ENCODE results near the gene IL20. TPM values are rescaled to one million over a fixed set of nuclear protein-coding genes. Genes with fewer than 3 reads are reported as not detected.

The IL20 gene
- polyA plus RNA-seq, 1 donor from 2014 or later = not detected

DNA sequence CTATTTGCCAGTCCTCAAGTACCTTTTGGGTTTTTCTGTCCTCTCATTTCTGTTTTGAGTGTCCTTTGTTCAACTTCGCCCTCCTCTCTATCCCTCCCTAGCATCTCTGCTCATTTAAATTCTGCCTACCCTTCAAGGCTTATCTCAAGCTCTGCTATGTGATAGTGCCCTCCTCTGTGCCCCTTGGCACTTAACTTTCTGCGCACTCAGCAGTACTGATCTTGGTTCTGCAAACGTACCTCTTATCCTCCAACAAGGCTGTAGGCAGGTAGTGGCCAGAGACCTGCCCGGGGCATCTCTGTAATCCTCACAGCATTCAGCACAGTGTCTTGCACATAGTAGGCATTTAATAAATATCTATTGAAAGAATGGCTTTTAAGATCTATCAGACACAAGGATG is 5.3 kb upstream of the IL20 start:
- no peak overlapping the region for H3K4me2 ChIP-seq (ENCODE audit: low read length)
- no peaks in the 10 kb centered on the region for H3K9me2 ChIP-seq (ENCODE audit: insufficient read depth, low read length)
- TF ChIP-seq REST (IDR thresholded peaks at IDR 0.05; ENCODE audit: borderline replicate concordance) (no peak), RAD21 (conservative IDR thresholded peaks at IDR 0.05) (no peak), EZH2 (IDR thresholded peaks at IDR 0.05; ENCODE audit: borderline replicate concordance, insufficient read depth, low read length, poor library complexity, severe bottlenecking) (no peak), MXI1 (conservative IDR thresholded peaks at IDR 0.05; ENCODE audit: poor library complexity, severe bottlenecking) (no peak), CTCF (IDR thresholded peaks at IDR 0.05; ENCODE audit: poor library complexity, severe bottlenecking) (no peak), POLR2AphosphoS5 (IDR thresholded peaks at IDR 0.05) (no peak), TAF1 (IDR thresholded peaks at IDR 0.05; ENCODE audit: low read depth) (no peak), EP300 (conservative IDR thresholded peaks at IDR 0.05; ENCODE audit: poor library complexity, severe bottlenecking) (no peak), SMC3 (conservative IDR thresholded peaks at IDR 0.05; ENCODE audit: poor library complexity) (no peak)
- no peaks in the 10 kb centered on the region for H3K36me3 ChIP-seq (ENCODE audit: insufficient read depth, low read length)
- no peak overlapping the region for H2AFZ ChIP-seq (ENCODE audit: low read depth, low read length)
- H3K9ac ChIP-seq (ENCODE audit: low read length) = no peak overlapping the region
- H3K79me2 ChIP-seq (replicated peaks; ENCODE audit: insufficient read depth, low read length) = no peaks in the 10 kb centered on the region
- H3K9me3 ChIP-seq (ENCODE audit: low read length) = no peaks in the 10 kb centered on the region
- no peak overlapping the region for H3K4me3 ChIP-seq (ENCODE audit: low read length)
- no peaks in the 10 kb centered on the region for H4K20me1 ChIP-seq (ENCODE audit: insufficient read depth)
- no peaks in the 10 kb centered on the region for H3F3A ChIP-seq (ENCODE audit: insufficient read depth, low read length, poor library complexity, severe bottlenecking)
- H3K27ac ChIP-seq (ENCODE audit: low read length) = no peak overlapping the region
- H3K27me3 ChIP-seq (ENCODE audit: insufficient read depth, low read depth, low read length) = no peaks in the 10 kb centered on the region

DNA sequence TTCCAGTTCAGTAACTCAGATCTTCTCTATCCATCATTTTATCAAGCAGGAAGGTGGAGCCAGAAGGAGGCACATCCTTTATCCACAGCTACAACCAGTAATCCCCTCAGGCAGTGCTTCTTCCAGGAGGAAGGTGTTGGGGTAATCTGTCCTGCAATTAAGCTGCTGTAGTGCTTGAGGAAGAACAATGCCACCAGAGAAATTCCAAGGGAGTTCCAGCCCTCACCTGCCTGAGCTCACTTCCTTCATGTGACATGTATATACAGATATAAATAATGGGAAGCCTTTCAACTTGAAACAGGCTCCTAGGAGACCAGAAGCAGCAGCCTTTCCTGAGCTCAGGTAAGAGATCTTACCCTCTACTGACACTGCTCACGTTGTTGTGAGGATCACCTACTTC is 2.2 kb upstream of the IL20 start:
- no peaks in the 10 kb centered on the region for H3K79me2 ChIP-seq (replicated peaks; ENCODE audit: insufficient read depth, low read length)
- H3K9ac ChIP-seq (ENCODE audit: low read length) = no peak overlapping the region
- H3K27me3 ChIP-seq (ENCODE audit: insufficient read depth, low read depth, low read length) = no peaks in the 10 kb centered on the region
- H3K4me3 ChIP-seq (ENCODE audit: low read length) = no peak overlapping the region
- H3F3A ChIP-seq (ENCODE audit: insufficient read depth, low read length, poor library complexity, severe bottlenecking) = no peaks in the 10 kb centered on the region
- H2AFZ ChIP-seq (ENCODE audit: low read depth, low read length) = no peak overlapping the region
- H3K36me3 ChIP-seq (ENCODE audit: insufficient read depth, low read length) = no peaks in the 10 kb centered on the region
- TF ChIP-seq MXI1 (conservative IDR thresholded peaks at IDR 0.05; ENCODE audit: poor library complexity, severe bottlenecking) (no peak), POLR2AphosphoS5 (IDR thresholded peaks at IDR 0.05) (no peak), REST (IDR thresholded peaks at IDR 0.05; ENCODE audit: borderline replicate concordance) (no peak), TAF1 (IDR thresholded peaks at IDR 0.05; ENCODE audit: low read depth) (no peak), CTCF (IDR thresholded peaks at IDR 0.05; ENCODE audit: poor library complexity, severe bottlenecking) (no peak), EZH2 (IDR thresholded peaks at IDR 0.05; ENCODE audit: borderline replicate concordance, insufficient read depth, low read length, poor library complexity, severe bottlenecking) (no peak), SMC3 (conservative IDR thresholded peaks at IDR 0.05; ENCODE audit: poor library complexity) (no peak), EP300 (conservative IDR thresholded peaks at IDR 0.05; ENCODE audit: poor library complexity, severe bottlenecking) (no peak), RAD21 (conservative IDR thresholded peaks at IDR 0.05) (no peak)
- no peaks in the 10 kb centered on the region for H3K9me3 ChIP-seq (ENCODE audit: low read length)
- no peaks in the 10 kb centered on the region for H4K20me1 ChIP-seq (ENCODE audit: insufficient read depth)
- H3K4me2 ChIP-seq (ENCODE audit: low read length) = no peak overlapping the region
- no peak overlapping the region for H3K27ac ChIP-seq (ENCODE audit: low read length)
- H3K9me2 ChIP-seq (ENCODE audit: insufficient read depth, low read length) = no peaks in the 10 kb centered on the region
